ENCODE measurements around the gene KLRC1.
"Not testable (repeated sequence)": the region's sequence is repeated elsewhere in the genome, so short reads cannot be mapped to it uniquely, and the experiment has no call there.

KLRC1 gene

DNA sequence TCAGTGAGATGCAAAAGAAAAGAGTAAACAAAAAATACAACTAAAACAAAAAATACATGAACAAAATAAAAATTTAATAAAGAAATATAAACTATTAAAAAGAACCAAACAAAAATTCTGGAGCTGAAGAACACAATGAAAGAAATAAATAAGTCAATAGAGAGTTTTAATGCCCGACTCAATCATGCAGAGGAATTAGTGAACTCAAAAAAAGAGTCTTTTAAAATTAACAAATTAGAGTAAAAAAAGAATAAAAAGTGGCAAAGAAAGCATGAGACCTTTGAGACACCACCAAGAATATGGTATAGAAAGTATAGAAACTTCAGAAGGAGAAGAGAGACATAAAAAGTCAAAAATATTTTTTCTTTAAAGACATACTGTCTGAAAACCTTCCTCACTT is 2.6 kb upstream of the KLRC1 start:
- Histone ChIP-seq H3K9ac (ENCODE audit: low read depth, low read length, poor library complexity) (no peak overlapping the region), H2BK5ac (ENCODE audit: low read length) (no peak overlapping the region), H3K4me3 (ENCODE audit: low read length in 2 of 2) (no peak overlapping the region), H3K18ac (ENCODE audit: low read length) (no peak overlapping the region), H4K8ac (ENCODE audit: low read depth, low read length) (no peak overlapping the region), H3K27me3 (ENCODE audit: control insufficient read depth in 3 of 3, insufficient read depth in 3 of 3, low read depth in 1 of 3, low read length in 3 of 3) (no peaks in the 10 kb centered on the region), H3K9me3 (replicated peaks in 1 of 2; ENCODE audit: control insufficient read depth in 2 of 2, insufficient read depth in 1 of 2, low read depth in 1 of 2, low read length in 2 of 2) (peaks cover 0 to 7% of the 10 kb centered on the region in 2 donors), H3K4me2 (ENCODE audit: insufficient read depth, low read length, poor library complexity, severe bottlenecking) (no peak overlapping the region), H3K4ac (ENCODE audit: low read length) (no peak overlapping the region), H3K14ac (ENCODE audit: low read length) (no peak overlapping the region), H2BK15ac (ENCODE audit: low read length) (no peak overlapping the region), H3K27ac (replicated peaks; ENCODE audit: low read length) (no peak overlapping the region), H3K36me3 (replicated peaks in 1 of 2; ENCODE audit: control insufficient read depth in 2 of 2, insufficient read depth in 2 of 2, low read length in 2 of 2) (no peaks in the 10 kb centered on the region), H2BK120ac (ENCODE audit: low read depth, low read length) (no peak overlapping the region), H2BK12ac (ENCODE audit: low read length) (no peak overlapping the region), H3K23ac (ENCODE audit: low read depth, low read length, poor library complexity) (no peak overlapping the region), H3K4me1 (ENCODE audit: control insufficient read depth in 2 of 2, insufficient read depth in 1 of 2, low read depth in 1 of 2, low read length in 2 of 2) (no peaks in the 10 kb centered on the region), H2AFZ (ENCODE audit: low read length) (no peak overlapping the region), H2AK5ac (ENCODE audit: low read depth, low read length) (no peak overlapping the region), H4K91ac (ENCODE audit: low read depth, low read length, poor library complexity) (no peak overlapping the region), H3K79me1 (ENCODE audit: low read depth, low read length) (no peaks in the 10 kb centered on the region)
- no peak for DNase-seq (ENCODE audit: low spot score)
- WGBS, 2 donors (ENCODE audit: extremely low coverage in 2 of 2, insufficient read length in 2 of 2, insufficient replicate concordance in 1 of 2) = no CpG with 5 or more reads among the region's 1 CpG

DNA sequence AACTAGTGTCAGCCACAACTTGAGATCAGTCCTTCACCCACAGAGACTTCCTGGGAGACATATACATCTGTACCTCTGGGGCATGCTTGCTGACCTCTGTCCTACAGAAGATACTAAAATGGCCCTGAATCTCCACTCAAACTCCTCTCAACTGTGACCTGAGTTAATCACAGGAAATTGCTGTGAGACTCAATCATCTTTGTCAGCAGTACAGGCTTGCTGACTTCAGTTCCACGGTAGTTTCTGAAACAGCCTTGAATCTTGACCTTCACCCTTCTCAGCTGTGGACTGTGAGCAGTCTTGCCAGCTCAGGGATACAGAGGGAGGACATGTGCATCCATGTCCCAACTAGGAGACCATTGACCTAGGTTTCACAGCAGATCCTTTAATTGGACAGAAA is 1.4 kb upstream of the KLRC1 start:
- Histone ChIP-seq H2BK5ac (ENCODE audit: low read length) (no peak overlapping the region), H3K23ac (ENCODE audit: low read depth, low read length, poor library complexity) (no peak overlapping the region), H4K91ac (ENCODE audit: low read depth, low read length, poor library complexity) (no peak overlapping the region), H3K14ac (ENCODE audit: low read length) (no peak overlapping the region), H3K4me1 (ENCODE audit: control insufficient read depth in 2 of 2, insufficient read depth in 1 of 2, low read depth in 1 of 2, low read length in 2 of 2) (no peaks in the 10 kb centered on the region), H4K8ac (ENCODE audit: low read depth, low read length) (no peak overlapping the region), H3K18ac (ENCODE audit: low read length) (no peak overlapping the region), H2BK15ac (ENCODE audit: low read length) (no peak overlapping the region), H3K4ac (ENCODE audit: low read length) (no peak overlapping the region), H2BK120ac (ENCODE audit: low read depth, low read length) (no peak overlapping the region), H2AK5ac (ENCODE audit: low read depth, low read length) (no peak overlapping the region), H2BK12ac (ENCODE audit: low read length) (no peak overlapping the region), H3K9me3 (replicated peaks in 1 of 2; ENCODE audit: control insufficient read depth in 2 of 2, insufficient read depth in 1 of 2, low read depth in 1 of 2, low read length in 2 of 2) (peaks cover 0 to 7% of the 10 kb centered on the region in 2 donors), H3K9ac (ENCODE audit: low read depth, low read length, poor library complexity) (no peak overlapping the region), H3K79me1 (ENCODE audit: low read depth, low read length) (no peaks in the 10 kb centered on the region), H2AFZ (ENCODE audit: low read length) (no peak overlapping the region), H3K36me3 (replicated peaks in 1 of 2; ENCODE audit: control insufficient read depth in 2 of 2, insufficient read depth in 2 of 2, low read length in 2 of 2) (no peaks in the 10 kb centered on the region), H3K27ac (replicated peaks; ENCODE audit: low read length) (no peak overlapping the region), H3K27me3 (ENCODE audit: control insufficient read depth in 3 of 3, insufficient read depth in 3 of 3, low read depth in 1 of 3, low read length in 3 of 3) (no peaks in the 10 kb centered on the region), H3K4me3 (ENCODE audit: low read length in 2 of 2) (no peak overlapping the region), H3K4me2 (ENCODE audit: insufficient read depth, low read length, poor library complexity, severe bottlenecking) (no peak overlapping the region)
- WGBS, 2 donors (ENCODE audit: extremely low coverage in 2 of 2, insufficient read length in 2 of 2, insufficient replicate concordance in 1 of 2) = no CpG with 5 or more reads among the region's 1 CpG
- DNase-seq (ENCODE audit: low spot score) = no peak

DNA sequence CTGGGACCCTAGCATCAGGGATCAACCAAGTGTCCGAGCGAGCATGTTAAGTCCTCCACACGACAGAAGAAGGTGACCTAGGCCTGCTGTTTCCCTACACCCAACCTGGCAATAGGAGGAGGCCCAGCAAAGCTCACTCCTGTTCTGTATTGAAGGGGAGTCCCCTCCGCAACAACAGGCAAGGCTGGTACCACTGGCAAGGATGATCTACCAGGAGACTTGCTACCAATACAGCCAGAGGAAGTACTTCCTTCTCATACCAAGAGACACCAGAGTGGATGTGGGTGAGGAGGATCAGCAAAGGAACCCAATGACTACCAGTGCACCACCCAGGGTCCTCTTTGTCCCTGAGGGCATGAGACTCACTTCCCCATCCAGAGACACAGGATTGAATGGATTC is 4.9 kb downstream of the KLRC1 start:
- no peak overlapping the region for H2BK15ac ChIP-seq (ENCODE audit: low read length)
- no peak for DNase-seq (ENCODE audit: low spot score)
- H3K27me3 ChIP-seq (ENCODE audit: control insufficient read depth in 3 of 3, insufficient read depth in 3 of 3, low read depth in 1 of 3, low read length in 3 of 3) = no peaks in the 10 kb centered on the region
- H3K14ac ChIP-seq (ENCODE audit: low read length) = no peak overlapping the region
- H3K36me3 ChIP-seq (replicated peaks in 1 of 2; ENCODE audit: control insufficient read depth in 2 of 2, insufficient read depth in 2 of 2, low read length in 2 of 2) = no peaks in the 10 kb centered on the region
- H2BK120ac ChIP-seq (ENCODE audit: low read depth, low read length) = no peak overlapping the region
- no peak overlapping the region for H3K23ac ChIP-seq (ENCODE audit: low read depth, low read length, poor library complexity)
- H2AFZ ChIP-seq (ENCODE audit: low read length) = no peak overlapping the region
- no peak overlapping the region for H2AK5ac ChIP-seq (ENCODE audit: low read depth, low read length)
- H4K91ac ChIP-seq (ENCODE audit: low read depth, low read length, poor library complexity) = no peak overlapping the region
- WGBS, 2 donors (ENCODE audit: extremely low coverage in 2 of 2, insufficient read length in 2 of 2, insufficient replicate concordance in 1 of 2) = no CpG with 5 or more reads among the region's 4 CpGs
- no peak overlapping the region for H3K27ac ChIP-seq (replicated peaks; ENCODE audit: low read length)
- no peak overlapping the region for H3K4ac ChIP-seq (ENCODE audit: low read length)
- no peaks in the 10 kb centered on the region for H3K4me1 ChIP-seq (ENCODE audit: control insufficient read depth in 2 of 2, insufficient read depth in 1 of 2, low read depth in 1 of 2, low read length in 2 of 2)
- no peaks in the 10 kb centered on the region for H3K9me3 ChIP-seq (replicated peaks in 1 of 2; ENCODE audit: control insufficient read depth in 2 of 2, insufficient read depth in 1 of 2, low read depth in 1 of 2, low read length in 2 of 2)
- no peak overlapping the region for H3K4me2 ChIP-seq (ENCODE audit: insufficient read depth, low read length, poor library complexity, severe bottlenecking)
- H3K18ac ChIP-seq (ENCODE audit: low read length) = no peak overlapping the region
- H2BK12ac ChIP-seq (ENCODE audit: low read length) = no peak overlapping the region
- H2BK5ac ChIP-seq (ENCODE audit: low read length) = no peak overlapping the region
- H3K4me3 ChIP-seq (ENCODE audit: low read length in 2 of 2) = no peak overlapping the region
- H4K8ac ChIP-seq (ENCODE audit: low read depth, low read length) = no peak overlapping the region
- no peak overlapping the region for H3K9ac ChIP-seq (ENCODE audit: low read depth, low read length, poor library complexity)
- no peaks in the 10 kb centered on the region for H3K79me1 ChIP-seq (ENCODE audit: low read depth, low read length)

DNA sequence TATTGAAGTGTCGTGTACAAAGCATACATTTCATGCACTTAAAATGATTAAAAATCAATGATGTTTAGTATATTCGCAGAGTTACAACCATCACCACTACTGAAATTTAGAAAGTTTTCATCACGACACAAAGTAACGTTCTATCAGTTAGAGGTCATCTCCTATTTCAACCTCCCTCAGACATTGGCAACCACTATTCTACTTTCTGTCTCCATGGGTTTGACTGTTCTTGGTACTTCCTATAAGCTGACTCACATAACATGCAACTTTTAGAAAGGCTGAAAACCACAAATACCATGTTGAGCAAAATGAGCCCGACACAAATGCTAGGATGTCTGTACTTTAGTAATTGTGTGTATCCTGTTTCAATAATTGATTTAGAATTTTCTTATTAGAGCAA is 7.1 kb downstream of the KLRC1 start:
- H3K4me3 ChIP-seq (ENCODE audit: low read length in 2 of 2); H3K9ac ChIP-seq (ENCODE audit: low read depth, low read length, poor library complexity); H3K27ac ChIP-seq (replicated peaks; ENCODE audit: low read length); H3K23ac ChIP-seq (ENCODE audit: low read depth, low read length, poor library complexity); H3K36me3 ChIP-seq (replicated peaks in 1 of 2; ENCODE audit: control insufficient read depth in 2 of 2, insufficient read depth in 2 of 2, low read length in 2 of 2); H2BK5ac ChIP-seq (ENCODE audit: low read length); H2BK15ac ChIP-seq (ENCODE audit: low read length); H3K4me1 ChIP-seq (ENCODE audit: control insufficient read depth in 2 of 2, insufficient read depth in 1 of 2, low read depth in 1 of 2, low read length in 2 of 2); H2BK120ac ChIP-seq (ENCODE audit: low read depth, low read length); H3K9me3 ChIP-seq (replicated peaks in 1 of 2; ENCODE audit: control insufficient read depth in 2 of 2, insufficient read depth in 1 of 2, low read depth in 1 of 2, low read length in 2 of 2); H3K27me3 ChIP-seq (ENCODE audit: control insufficient read depth in 3 of 3, insufficient read depth in 3 of 3, low read depth in 1 of 3, low read length in 3 of 3); H3K18ac ChIP-seq (ENCODE audit: low read length); H3K79me1 ChIP-seq (ENCODE audit: low read depth, low read length); H3K4me2 ChIP-seq (ENCODE audit: insufficient read depth, low read length, poor library complexity, severe bottlenecking); DNase-seq (ENCODE audit: low spot score); H3K4ac ChIP-seq (ENCODE audit: low read length); H2BK12ac ChIP-seq (ENCODE audit: low read length); H2AK5ac ChIP-seq (ENCODE audit: low read depth, low read length); H4K91ac ChIP-seq (ENCODE audit: low read depth, low read length, poor library complexity); H4K8ac ChIP-seq (ENCODE audit: low read depth, low read length); H2AFZ ChIP-seq (ENCODE audit: low read length); H3K14ac ChIP-seq (ENCODE audit: low read length): not testable (repeated sequence)
- WGBS, 2 donors (ENCODE audit: extremely low coverage in 2 of 2, insufficient read length in 2 of 2, insufficient replicate concordance in 1 of 2) = no CpG with 5 or more reads among the region's 5 CpGs

All from neuronal stem cell (in vitro differentiated cells).